HEK293 (cell line): ENCODE measurements around the gene S100A16.

Source experiments
- BCL11A ChIP-seq: fragments of 450-650 bp; formaldehyde crosslinking; IDR thresholded peaks from 2 replicates; pipeline ENCODE4 v1.5.1; 2016; ENCODE audit warnings: low read depth, missing biosample characterization, missing genetic modification characterization
- BCL11B ChIP-seq: fragments of 450-650 bp; formaldehyde crosslinking; IDR thresholded peaks from 2 replicates; pipeline ENCODE4 v1.5.1; 2016; ENCODE audit warnings: low read depth, missing biosample characterization, missing genetic modification characterization
- KLF10 ChIP-seq: fragments of 450-650 bp; IDR thresholded peaks from 2 replicates; pipeline ENCODE4 v1.5.1; 2018; ENCODE audit warnings: missing biosample characterization, mild to moderate bottlenecking, missing genetic modification characterization
- KLF9 ChIP-seq: fragments of 450-650 bp; formaldehyde crosslinking; IDR thresholded peaks from 2 replicates; pipeline ENCODE4 v1.5.1; 2016; ENCODE audit warnings: missing biosample characterization, missing genetic modification characterization, low read depth
- RBAK ChIP-seq: fragments of 450-650 bp; formaldehyde crosslinking; IDR thresholded peaks from 2 replicates; pipeline ENCODE4 v1.5.1; 2016; ENCODE audit warnings: missing biosample characterization, missing genetic modification characterization
- REPIN1 ChIP-seq: fragments of 450-650 bp; formaldehyde crosslinking; IDR thresholded peaks from 2 replicates; pipeline ENCODE4 v1.5.1; 2017; ENCODE audit warnings: missing biosample characterization, missing genetic modification characterization, low read depth
- TRIM28 ChIP-seq: IDR thresholded peaks from 2 replicates; pipeline ENCODE4 v1.6.1; 2011; ENCODE audit warnings: low read length, control low read depth, borderline replicate concordance
- ZBTB1 ChIP-seq: fragments of 450-650 bp; formaldehyde crosslinking; IDR thresholded peaks from 2 replicates; pipeline ENCODE4 v1.5.1; 2016; ENCODE audit warnings: missing biosample characterization, missing genetic modification characterization
- ZFP37 ChIP-seq: fragments of 450-650 bp; formaldehyde crosslinking; IDR thresholded peaks from 2 replicates; pipeline ENCODE4 v1.5.1; 2016; ENCODE audit warnings: missing biosample characterization, missing genetic modification characterization
- ZNF140 ChIP-seq: fragments of 450-650 bp; formaldehyde crosslinking; IDR thresholded peaks from 2 replicates; pipeline ENCODE4 v1.5.1; 2016; ENCODE audit warnings: missing biosample characterization, missing genetic modification characterization
- ZNF2 ChIP-seq: fragments of 450-650 bp; formaldehyde crosslinking; IDR thresholded peaks from 2 replicates; pipeline ENCODE4 v1.5.1; 2016; ENCODE audit warnings: missing biosample characterization, missing genetic modification characterization
- ZNF211 ChIP-seq: fragments of 450-650 bp; formaldehyde crosslinking; IDR thresholded peaks from 2 replicates; pipeline ENCODE4 v1.5.1; 2016; ENCODE audit warnings: low read depth, missing biosample characterization, missing genetic modification characterization
- ZNF221 ChIP-seq: fragments of 450-650 bp; formaldehyde crosslinking; IDR thresholded peaks from 2 replicates; pipeline ENCODE4 v1.5.1; 2017; ENCODE audit warnings: missing biosample characterization, missing genetic modification characterization, borderline replicate concordance
- ZNF223 ChIP-seq: fragments of 450-650 bp; formaldehyde crosslinking; IDR thresholded peaks from 2 replicates; pipeline ENCODE4 v1.5.1; 2016; ENCODE audit warnings: missing biosample characterization, missing genetic modification characterization
- ZNF239 ChIP-seq: fragments of 450-650 bp; formaldehyde crosslinking; IDR thresholded peaks from 2 replicates; pipeline ENCODE4 v1.5.1; 2016; ENCODE audit warnings: missing biosample characterization, missing genetic modification characterization
- ZNF366 ChIP-seq: fragments of 450-650 bp; formaldehyde crosslinking; conservative IDR thresholded peaks from 2 replicates; pipeline ENCODE4 v1.5.1; 2016; ENCODE audit warnings: missing biosample characterization, missing genetic modification characterization
- ZNF423 ChIP-seq: fragments of 450-650 bp; formaldehyde crosslinking; IDR thresholded peaks from 2 replicates; pipeline ENCODE4 v1.5.1; 2016; ENCODE audit warnings: missing biosample characterization, missing genetic modification characterization
- ZNF510 ChIP-seq: fragments of 450-650 bp; formaldehyde crosslinking; IDR thresholded peaks from 2 replicates; pipeline ENCODE4 v1.5.1; 2018; ENCODE audit warnings: mild to moderate bottlenecking, missing genetic modification characterization, missing biosample characterization; ENCODE audit not compliant: insufficient replicate concordance
- ZNF521 ChIP-seq: fragments of 450-650 bp; formaldehyde crosslinking; IDR thresholded peaks from 2 replicates; pipeline ENCODE4 v1.5.1; 2017; ENCODE audit warnings: missing biosample characterization, mild to moderate bottlenecking, missing genetic modification characterization
- ZNF529 ChIP-seq: fragments of 450-650 bp; formaldehyde crosslinking; IDR thresholded peaks from 2 replicates; pipeline ENCODE4 v1.5.1; 2017; ENCODE audit warnings: missing genetic modification characterization, missing biosample characterization; ENCODE audit not compliant: insufficient replicate concordance
- ZNF549 ChIP-seq: fragments of 450-650 bp; IDR thresholded peaks from 2 replicates; pipeline ENCODE4 v1.5.1; 2018; ENCODE audit warnings: missing biosample characterization, missing genetic modification characterization, mild to moderate bottlenecking, inconsistent platforms, moderate library complexity
- ZNF561 ChIP-seq: fragments of 450-650 bp; IDR thresholded peaks from 2 replicates; pipeline ENCODE4 v1.5.1; 2018; ENCODE audit warnings: missing biosample characterization, missing genetic modification characterization, borderline replicate concordance
- ZNF654 ChIP-seq: fragments of 450-650 bp; formaldehyde crosslinking; IDR thresholded peaks from 2 replicates; pipeline ENCODE4 v1.5.1; 2016; ENCODE audit warnings: low read depth, missing biosample characterization, missing genetic modification characterization
- ZNF660 ChIP-seq: fragments of 450-650 bp; IDR thresholded peaks from 2 replicates; pipeline ENCODE4 v1.5.1; 2018; ENCODE audit warnings: missing biosample characterization, mild to moderate bottlenecking, missing genetic modification characterization
- ZNF670 ChIP-seq: fragments of 450-650 bp; formaldehyde crosslinking; IDR thresholded peaks from 2 replicates; pipeline ENCODE4 v1.5.1; 2016; ENCODE audit warnings: missing biosample characterization, missing genetic modification characterization, low read depth
- ZNF768 ChIP-seq: fragments of 450-650 bp; formaldehyde crosslinking; IDR thresholded peaks from 2 replicates; pipeline ENCODE4 v1.5.1; 2018; ENCODE audit warnings: missing biosample characterization, mild to moderate bottlenecking, missing genetic modification characterization
- TF ChIP-seq, protein P1 (sequence below): fragments of 450-650 bp; formaldehyde crosslinking; optimal IDR thresholded peaks from 2 replicates; pipeline ENCODE3; 2016; ENCODE audit warnings: missing biosample characterization, mild to moderate bottlenecking, missing genetic modification characterization
- TF ChIP-seq, protein P2 (sequence below): fragments of 450-650 bp; formaldehyde crosslinking; IDR thresholded peaks from 2 replicates; pipeline ENCODE4 v1.5.0; 2017; ENCODE audit warnings: missing biosample characterization, missing genetic modification characterization, borderline replicate concordance
- TF ChIP-seq, protein P3 (sequence below): fragments of 450-650 bp; formaldehyde crosslinking; IDR thresholded peaks from 2 replicates; pipeline ENCODE4 v1.5.1; 2016; ENCODE audit warnings: missing biosample characterization, missing genetic modification characterization
- TF ChIP-seq, protein P4 (sequence below): fragments of 450-650 bp; formaldehyde crosslinking; IDR thresholded peaks from 2 replicates; pipeline ENCODE4 v1.5.1; 2016; ENCODE audit warnings: missing biosample characterization, missing genetic modification characterization
- TF ChIP-seq, protein P5 (sequence below): fragments of 450-650 bp; formaldehyde crosslinking; IDR thresholded peaks from 2 replicates; pipeline ENCODE4 v1.5.1; 2016; ENCODE audit warnings: missing biosample characterization, missing genetic modification characterization, borderline replicate concordance

The S100A16 gene

DNA sequence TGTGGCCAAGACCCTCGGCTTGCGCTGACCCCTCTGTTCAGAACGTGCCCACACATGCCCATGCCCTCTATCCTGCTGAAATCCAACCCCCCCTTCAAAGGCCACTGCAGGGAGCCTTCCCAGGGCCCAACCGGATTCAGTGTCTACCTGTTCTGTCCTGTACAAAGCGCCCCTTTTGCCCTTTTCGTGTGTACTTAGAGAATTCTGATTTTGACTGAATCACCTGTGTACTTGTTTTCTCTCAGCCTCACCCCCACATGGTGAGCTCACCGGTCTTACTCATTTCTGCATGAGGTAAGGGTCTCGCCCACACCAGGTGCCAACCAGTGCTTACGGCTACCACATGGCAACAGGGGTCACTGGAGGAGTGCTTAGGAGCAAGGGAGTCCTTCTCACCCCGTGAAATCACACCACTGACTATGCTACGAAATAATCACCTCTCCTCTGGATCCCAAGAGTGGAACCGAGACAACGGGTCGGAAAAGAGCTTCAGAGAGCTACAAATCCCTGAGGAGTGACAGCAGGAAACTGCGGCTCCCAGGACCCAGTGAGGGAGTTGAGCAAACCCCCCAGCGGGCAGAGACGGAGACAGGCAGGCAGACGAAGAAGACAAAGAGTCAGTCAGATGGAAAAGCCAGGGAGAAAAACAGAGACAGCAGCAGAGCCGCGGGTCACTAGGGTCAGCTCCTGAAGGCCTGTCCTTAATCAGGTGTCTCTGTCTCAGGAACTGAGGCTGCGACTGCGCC, 45.1 kb downstream of the S100A16 start (continued):
- no peak for TF ChIP-seq ZNF654 (tag by site-specific recombination)
- no peak for TF ChIP-seq ZNF510 (tag by site-specific recombination)
- TF ChIP-seq ZNF221 (tag by site-specific recombination): no peak
- TF ChIP-seq REPIN1 (tag by site-specific recombination): no peak
- no peak for TF ChIP-seq KLF9
- TF ChIP-seq, protein P1, sequence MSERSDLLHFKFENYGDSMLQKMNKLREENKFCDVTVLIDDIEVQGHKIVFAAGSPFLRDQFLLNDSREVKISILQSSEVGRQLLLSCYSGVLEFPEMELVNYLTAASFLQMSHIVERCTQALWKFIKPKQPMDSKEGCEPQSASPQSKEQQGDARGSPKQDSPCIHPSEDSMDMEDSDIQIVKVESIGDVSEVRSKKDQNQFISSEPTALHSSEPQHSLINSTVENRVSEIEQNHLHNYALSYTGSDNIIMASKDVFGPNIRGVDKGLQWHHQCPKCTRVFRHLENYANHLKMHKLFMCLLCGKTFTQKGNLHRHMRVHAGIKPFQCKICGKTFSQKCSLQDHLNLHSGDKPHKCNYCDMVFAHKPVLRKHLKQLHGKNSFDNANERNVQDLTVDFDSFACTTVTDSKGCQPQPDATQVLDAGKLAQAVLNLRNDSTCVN (tag by site-specific recombination): no peak
- TF ChIP-seq, protein P2, sequence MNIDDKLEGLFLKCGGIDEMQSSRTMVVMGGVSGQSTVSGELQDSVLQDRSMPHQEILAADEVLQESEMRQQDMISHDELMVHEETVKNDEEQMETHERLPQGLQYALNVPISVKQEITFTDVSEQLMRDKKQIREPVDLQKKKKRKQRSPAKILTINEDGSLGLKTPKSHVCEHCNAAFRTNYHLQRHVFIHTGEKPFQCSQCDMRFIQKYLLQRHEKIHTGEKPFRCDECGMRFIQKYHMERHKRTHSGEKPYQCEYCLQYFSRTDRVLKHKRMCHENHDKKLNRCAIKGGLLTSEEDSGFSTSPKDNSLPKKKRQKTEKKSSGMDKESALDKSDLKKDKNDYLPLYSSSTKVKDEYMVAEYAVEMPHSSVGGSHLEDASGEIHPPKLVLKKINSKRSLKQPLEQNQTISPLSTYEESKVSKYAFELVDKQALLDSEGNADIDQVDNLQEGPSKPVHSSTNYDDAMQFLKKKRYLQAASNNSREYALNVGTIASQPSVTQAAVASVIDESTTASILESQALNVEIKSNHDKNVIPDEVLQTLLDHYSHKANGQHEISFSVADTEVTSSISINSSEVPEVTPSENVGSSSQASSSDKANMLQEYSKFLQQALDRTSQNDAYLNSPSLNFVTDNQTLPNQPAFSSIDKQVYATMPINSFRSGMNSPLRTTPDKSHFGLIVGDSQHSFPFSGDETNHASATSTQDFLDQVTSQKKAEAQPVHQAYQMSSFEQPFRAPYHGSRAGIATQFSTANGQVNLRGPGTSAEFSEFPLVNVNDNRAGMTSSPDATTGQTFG (tag by site-specific recombination): no peak
- TF ChIP-seq, protein P3, sequence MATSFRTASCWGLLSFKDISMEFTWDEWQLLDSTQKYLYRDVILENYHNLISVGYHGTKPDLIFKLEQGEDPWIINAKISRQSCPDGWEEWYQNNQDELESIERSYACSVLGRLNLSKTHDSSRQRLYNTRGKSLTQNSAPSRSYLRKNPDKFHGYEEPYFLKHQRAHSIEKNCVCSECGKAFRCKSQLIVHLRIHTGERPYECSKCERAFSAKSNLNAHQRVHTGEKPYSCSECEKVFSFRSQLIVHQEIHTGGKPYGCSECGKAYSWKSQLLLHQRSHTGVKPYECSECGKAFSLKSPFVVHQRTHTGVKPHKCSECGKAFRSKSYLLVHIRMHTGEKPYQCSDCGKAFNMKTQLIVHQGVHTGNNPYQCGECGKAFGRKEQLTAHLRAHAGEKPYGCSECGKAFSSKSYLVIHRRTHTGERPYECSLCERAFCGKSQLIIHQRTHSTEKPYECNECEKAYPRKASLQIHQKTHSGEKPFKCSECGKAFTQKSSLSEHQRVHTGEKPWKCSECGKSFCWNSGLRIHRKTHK: no peak
- TF ChIP-seq ZNF211 (tag by site-specific recombination): no peak
- TF ChIP-seq KLF10 (tag by site-specific recombination): peak; percentile 38; the same call in 1 of the 2 replicates
- no peak for TF ChIP-seq ZBTB1 (tag by site-specific recombination)
- no peak for TF ChIP-seq ZNF660 (tag by site-specific recombination)
- TF ChIP-seq, protein P4, sequence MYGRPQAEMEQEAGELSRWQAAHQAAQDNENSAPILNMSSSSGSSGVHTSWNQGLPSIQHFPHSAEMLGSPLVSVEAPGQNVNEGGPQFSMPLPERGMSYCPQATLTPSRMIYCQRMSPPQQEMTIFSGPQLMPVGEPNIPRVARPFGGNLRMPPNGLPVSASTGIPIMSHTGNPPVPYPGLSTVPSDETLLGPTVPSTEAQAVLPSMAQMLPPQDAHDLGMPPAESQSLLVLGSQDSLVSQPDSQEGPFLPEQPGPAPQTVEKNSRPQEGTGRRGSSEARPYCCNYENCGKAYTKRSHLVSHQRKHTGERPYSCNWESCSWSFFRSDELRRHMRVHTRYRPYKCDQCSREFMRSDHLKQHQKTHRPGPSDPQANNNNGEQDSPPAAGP: peak; percentile 69
- no peak for TF ChIP-seq ZFP37 (tag by site-specific recombination)
- no peak for TF ChIP-seq ZNF561 (tag by site-specific recombination)
- TF ChIP-seq ZNF423 (tag by site-specific recombination): no peak
- no peak for TF ChIP-seq ZNF549 (tag by site-specific recombination)
- TF ChIP-seq ZNF140 (tag by site-specific recombination): no peak
- no peak for TF ChIP-seq ZNF768 (tag by site-specific recombination)
- no peak for TF ChIP-seq ZNF529 (tag by site-specific recombination)
- TF ChIP-seq ZNF366 (tag by site-specific recombination): peak; percentile 16; the same call in 1 of the 2 replicates
- TF ChIP-seq ZNF2 (tag by site-specific recombination): no peak
- no peak for TF ChIP-seq ZNF223 (tag by site-specific recombination)
- no peak for TF ChIP-seq ZNF670 (tag by site-specific recombination)
- TF ChIP-seq ZNF521 (tag by site-specific recombination): no peak
- TF ChIP-seq, protein P5, sequence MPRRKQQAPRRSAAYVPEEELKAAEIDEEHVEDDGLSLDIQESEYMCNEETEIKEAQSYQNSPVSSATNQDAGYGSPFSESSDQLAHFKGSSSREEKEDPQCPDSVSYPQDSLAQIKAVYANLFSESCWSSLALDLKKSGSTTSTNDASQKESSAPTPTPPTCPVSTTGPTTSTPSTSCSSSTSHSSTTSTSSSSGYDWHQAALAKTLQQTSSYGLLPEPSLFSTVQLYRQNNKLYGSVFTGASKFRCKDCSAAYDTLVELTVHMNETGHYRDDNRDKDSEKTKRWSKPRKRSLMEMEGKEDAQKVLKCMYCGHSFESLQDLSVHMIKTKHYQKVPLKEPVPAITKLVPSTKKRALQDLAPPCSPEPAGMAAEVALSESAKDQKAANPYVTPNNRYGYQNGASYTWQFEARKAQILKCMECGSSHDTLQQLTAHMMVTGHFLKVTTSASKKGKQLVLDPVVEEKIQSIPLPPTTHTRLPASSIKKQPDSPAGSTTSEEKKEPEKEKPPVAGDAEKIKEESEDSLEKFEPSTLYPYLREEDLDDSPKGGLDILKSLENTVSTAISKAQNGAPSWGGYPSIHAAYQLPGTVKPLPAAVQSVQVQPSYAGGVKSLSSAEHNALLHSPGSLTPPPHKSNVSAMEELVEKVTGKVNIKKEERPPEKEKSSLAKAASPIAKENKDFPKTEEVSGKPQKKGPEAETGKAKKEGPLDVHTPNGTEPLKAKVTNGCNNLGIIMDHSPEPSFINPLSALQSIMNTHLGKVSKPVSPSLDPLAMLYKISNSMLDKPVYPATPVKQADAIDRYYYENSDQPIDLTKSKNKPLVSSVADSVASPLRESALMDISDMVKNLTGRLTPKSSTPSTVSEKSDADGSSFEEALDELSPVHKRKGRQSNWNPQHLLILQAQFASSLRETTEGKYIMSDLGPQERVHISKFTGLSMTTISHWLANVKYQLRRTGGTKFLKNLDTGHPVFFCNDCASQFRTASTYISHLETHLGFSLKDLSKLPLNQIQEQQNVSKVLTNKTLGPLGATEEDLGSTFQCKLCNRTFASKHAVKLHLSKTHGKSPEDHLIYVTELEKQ: no peak
- no peak for TF ChIP-seq BCL11B (tag by site-specific recombination)
- no peak for TF ChIP-seq TRIM28
- TF ChIP-seq BCL11A (tag by site-specific recombination): no peak
- TF ChIP-seq RBAK: no peak
- TF ChIP-seq ZNF239 (tag by site-specific recombination): no peak
